OCI-LY3 (cell line): ENCODE data around the gene MTURN.

Source experiments
- EZH2phosphoT487 ChIP-seq: fragments of 200-600 bp; shearing (Covaris generic); IDR thresholded peaks from 2 replicates; pipeline ENCODE4 v1.6.1; 2018; ENCODE audit warnings: antibody characterized with exemption, mixed run types, low read depth
- TF ChIP-seq, protein P1 (sequence below): fragments of 200-600, 300-600 bp; sonication (generic); IDR thresholded peaks from 2 replicates; pipeline ENCODE4 v1.5.1; 2014; ENCODE audit warnings: antibody characterized with exemption, low read length, low read depth

DNA sequence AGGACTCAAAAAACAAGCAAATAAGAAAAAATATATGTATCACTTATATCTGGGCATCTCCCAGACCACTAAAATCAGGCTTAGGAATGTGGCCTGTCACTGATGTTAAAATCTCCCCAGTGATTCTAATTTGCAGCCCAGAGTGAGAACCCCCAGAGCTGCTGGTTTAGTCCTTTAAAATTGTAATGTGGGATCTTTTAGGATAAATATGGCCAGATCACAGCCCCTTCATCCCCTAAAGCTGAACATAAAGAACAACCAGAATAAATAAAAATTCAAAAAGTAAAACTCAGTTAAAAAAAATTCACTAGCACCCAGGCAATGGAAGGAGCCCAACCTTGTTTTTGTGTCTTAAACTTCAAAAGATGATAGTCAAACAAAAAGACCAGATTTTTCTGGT lies 46.4 kb upstream of the MTURN start:
- TF ChIP-seq, protein P1, sequence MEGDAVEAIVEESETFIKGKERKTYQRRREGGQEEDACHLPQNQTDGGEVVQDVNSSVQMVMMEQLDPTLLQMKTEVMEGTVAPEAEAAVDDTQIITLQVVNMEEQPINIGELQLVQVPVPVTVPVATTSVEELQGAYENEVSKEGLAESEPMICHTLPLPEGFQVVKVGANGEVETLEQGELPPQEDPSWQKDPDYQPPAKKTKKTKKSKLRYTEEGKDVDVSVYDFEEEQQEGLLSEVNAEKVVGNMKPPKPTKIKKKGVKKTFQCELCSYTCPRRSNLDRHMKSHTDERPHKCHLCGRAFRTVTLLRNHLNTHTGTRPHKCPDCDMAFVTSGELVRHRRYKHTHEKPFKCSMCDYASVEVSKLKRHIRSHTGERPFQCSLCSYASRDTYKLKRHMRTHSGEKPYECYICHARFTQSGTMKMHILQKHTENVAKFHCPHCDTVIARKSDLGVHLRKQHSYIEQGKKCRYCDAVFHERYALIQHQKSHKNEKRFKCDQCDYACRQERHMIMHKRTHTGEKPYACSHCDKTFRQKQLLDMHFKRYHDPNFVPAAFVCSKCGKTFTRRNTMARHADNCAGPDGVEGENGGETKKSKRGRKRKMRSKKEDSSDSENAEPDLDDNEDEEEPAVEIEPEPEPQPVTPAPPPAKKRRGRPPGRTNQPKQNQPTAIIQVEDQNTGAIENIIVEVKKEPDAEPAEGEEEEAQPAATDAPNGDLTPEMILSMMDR, result no peak
- TF ChIP-seq EZH2phosphoT487, result no peak
